Nucleus accumbens (tissue), 56 donors: Measurements from ENCODE around the gene SH3PXD2A.
A peak's percentile ranks its signal among the peaks of the same experiment; 100 is the strongest.

Experiments used
- DNase-seq, 56 donors: peaks; one replicate each; lab custom pipeline; 2025; lab: John Stamatoyannopoulos, UW

SH3PXD2A gene

GRCh38 chr10:103602028-103602851 is 253.1 kb downstream of the SH3PXD2A start:
- DNase-seq = no peak

- DNase-seq = no peak
Observed at GRCh38 chr10:103600956-103601569, 254.3 kb downstream of the SH3PXD2A start.

- DNase-seq = no peak
Observed at GRCh38 chr10:103600325-103600724, 255.1 kb downstream of the SH3PXD2A start.

- no peak for DNase-seq
Observed at GRCh38 chr10:103599907-103600306, 255.5 kb downstream of the SH3PXD2A start.

GRCh38 chr10:103599211-103599610 is 256.2 kb downstream of the SH3PXD2A start:
- DNase-seq = peak in 11 of 56 donors; percentile 8 to 50 (median 29)

GRCh38 chr10:103598654-103599115 is 256.7 kb downstream of the SH3PXD2A start:
- DNase-seq = peak in 48 of 56 donors; percentile 8 to 85 (median 48)

GRCh38 chr10:103597003-103597402 is 258.4 kb downstream of the SH3PXD2A start:
- DNase-seq = no peak

- no peak for DNase-seq
Observed at GRCh38 chr10:103595933-103596726, 259.2 kb downstream of the SH3PXD2A start.

- no peak for DNase-seq
Observed at GRCh38 chr10:103593022-103593570, 262.3 kb downstream of the SH3PXD2A start.

GRCh38 chr10:103592186-103593021 is 263.0 kb downstream of the SH3PXD2A start:
- DNase-seq = peak in 8 of 56 donors; percentile 2 to 26 (median 21)

- no peak for DNase-seq
Observed at GRCh38 chr10:103590744-103591291, 264.6 kb downstream of the SH3PXD2A start.

GRCh38 chr10:103590060-103590459 is 265.3 kb downstream of the SH3PXD2A start:
- DNase-seq = no peak

- no peak for DNase-seq
Observed at GRCh38 chr10:103589074-103589630, 266.2 kb downstream of the SH3PXD2A start.

- DNase-seq = no peak
Observed at GRCh38 chr10:103587073-103587472, 268.3 kb downstream of the SH3PXD2A start.

- DNase-seq = no peak
Observed at GRCh38 chr10:103585011-103585405, 270.4 kb downstream of the SH3PXD2A start.

GRCh38 chr10:103584216-103585010 is 271.0 kb downstream of the SH3PXD2A start:
- peak in 16 of 56 donors; percentile 8 to 74 (median 24) for DNase-seq

- no peak for DNase-seq
Observed at GRCh38 chr10:103583871-103584215, 271.5 kb downstream of the SH3PXD2A start.
